Naive B cell (primary cell): ENCODE measurements around the gene PEAK3. TPM values are rescaled to one million over a fixed set of nuclear protein-coding genes. Genes with fewer than 3 reads are reported as not detected.

Source experiments
- ATAC-seq, 2 donors: fragments of 150-1000 bp; cut with Tn5 transposase; 2 replicates each; pipeline ENCODE4 v1.10.0; 2021; ENCODE audit warnings: low read depth in 2 of 2, mild to moderate bottlenecking in 2 of 2, moderate library complexity in 2 of 2
- DNase-seq: peaks from one replicate; pipeline ENCODE4 v3.0.0; 2022
- H3K27ac Mint-ChIP-seq, 6 donors: one replicate each; pipeline ENCODE4 v1.8.0; 2020 to 2022; ENCODE audit warnings: mild to moderate bottlenecking in 6 of 6, mixed read lengths in 6 of 6, moderate library complexity in 5 of 6, inconsistent platforms in 2 of 6
- H3K27me3 Mint-ChIP-seq, 3 donors: one replicate each; pipeline ENCODE4 v1.8.0; 2021 to 2022; ENCODE audit warnings: mixed read lengths in 3 of 3, mild to moderate bottlenecking in 1 of 3
- H3K36me3 Mint-ChIP-seq, 2 donors: one replicate each; pipeline ENCODE4 v1.8.0; 2020 to 2022; ENCODE audit warnings: mixed read lengths in 2 of 2, inconsistent platforms in 1 of 2, mild to moderate bottlenecking in 1 of 2
- H3K4me1 Mint-ChIP-seq, 3 donors: one replicate each; pipeline ENCODE4 v1.8.0; 2020 to 2022; ENCODE audit warnings: mixed read lengths in 3 of 3, inconsistent platforms in 1 of 3, mild to moderate bottlenecking in 1 of 3, moderate library complexity in 1 of 3
- H3K4me3 Mint-ChIP-seq, 8 donors: one replicate each; pipeline ENCODE4 v1.8.0; 2020 to 2022; ENCODE audit warnings: mild to moderate bottlenecking in 8 of 8, mixed read lengths in 8 of 8, moderate library complexity in 8 of 8, inconsistent platforms in 2 of 8
- H3K9me3 Mint-ChIP-seq, 7 donors: one replicate each; pipeline ENCODE4 v1.8.0; 2020 to 2022; ENCODE audit warnings: mixed read lengths in 7 of 7, mild to moderate bottlenecking in 5 of 7, inconsistent platforms in 2 of 7, moderate library complexity in 1 of 7
- polyA plus RNA-seq, 6 donors: library from polyadenylated mRNA; unstranded; fragments of 300-500 nt; fragmentation: Illumina TruSeq; gene quantifications; one replicate each; pipeline ENCODE4 v1.2.3, GENCODE V29; 2021; ENCODE audit warnings: low read depth in 6 of 6

Gene PEAK3
- polyA plus RNA-seq, 6 donors from 2014 or later: 0.30 to 1.0 (median 0.49) TPM; not detected in 1

GRCh38 chr19:2253106-2254063 is 28.6 kb downstream of the PEAK3 start:
- Mint-ChIP-seq H3K4me1 (peaks cover 18 to 39% (median 35%) of the 10 kb centered on the region in 3 donors), H3K27ac (peak overlapping the region in 2 of 6 donors; percentile 32 to 59), H3K4me3 (peak overlapping the region; percentile 79 to 89 (median 84)), H3K36me3 (no peaks in the 10 kb centered on the region), H3K27me3 (peaks cover 0 to 15% (median 0%) of the 10 kb centered on the region in 3 donors), H3K9me3 (no peaks in the 10 kb centered on the region)
- DNase-seq: peak; percentile 67
- ATAC-seq: peak; percentile 40 to 54

GRCh38 chr19:2252797-2253105 is 29.2 kb downstream of the PEAK3 start:
- ATAC-seq (peak; percentile 3 to 5), DNase-seq (no peak)
- peak overlapping the region; percentile 79 to 89 (median 84) for H3K4me3 Mint-ChIP-seq
- H3K27ac Mint-ChIP-seq: peak overlapping the region in 2 of 6 donors; percentile 59 to 89
- no peaks in the 10 kb centered on the region for H3K36me3 Mint-ChIP-seq
- H3K4me1 Mint-ChIP-seq: peaks cover 17 to 32% (median 30%) of the 10 kb centered on the region in 3 donors
- H3K27me3 Mint-ChIP-seq: peaks cover 0 to 15% (median 0%) of the 10 kb centered on the region in 3 donors
- no peaks in the 10 kb centered on the region for H3K9me3 Mint-ChIP-seq

- Mint-ChIP-seq H3K4me1 (peaks cover 17 to 30% (median 27%) of the 10 kb centered on the region in 3 donors), H3K4me3 (peak overlapping the region; percentile 79 to 89 (median 84)), H3K9me3 (no peaks in the 10 kb centered on the region), H3K27me3 (peaks cover 0 to 15% (median 0%) of the 10 kb centered on the region in 3 donors), H3K36me3 (no peaks in the 10 kb centered on the region), H3K27ac (peak overlapping the region in 2 of 6 donors; percentile 59 to 89)
- ATAC-seq (no peak), DNase-seq (no peak)
Observed at GRCh38 chr19:2252055-2252796, 29.7 kb downstream of the PEAK3 start.

- Mint-ChIP-seq H3K27ac (no peak overlapping the region), H3K27me3 (peaks cover 0 to 15% (median 0%) of the 10 kb centered on the region in 3 donors), H3K36me3 (no peaks in the 10 kb centered on the region), H3K9me3 (no peaks in the 10 kb centered on the region), H3K4me1 (peaks cover 14 to 30% (median 20%) of the 10 kb centered on the region in 3 donors), H3K4me3 (peak overlapping the region in 7 of 8 donors; percentile 53 to 88 (median 80))
- ATAC-seq (peak in 1 of 2 donors; percentile 10), DNase-seq (no peak)
Observed at GRCh38 chr19:2251106-2252054, 30.6 kb downstream of the PEAK3 start.

GRCh38 chr19:2250766-2251105 is 31.2 kb downstream of the PEAK3 start:
- peaks cover 14 to 24% (median 15%) of the 10 kb centered on the region in 3 donors for H3K4me1 Mint-ChIP-seq
- H3K27me3 Mint-ChIP-seq: peaks cover 0 to 15% (median 0%) of the 10 kb centered on the region in 3 donors
- no peak overlapping the region for H3K27ac Mint-ChIP-seq
- DNase-seq: no peak
- ATAC-seq: no peak
- peak overlapping the region in 2 of 8 donors; percentile 65 to 68 for H3K4me3 Mint-ChIP-seq
- peaks cover 0 to 3% of the 10 kb centered on the region in 2 donors for H3K36me3 Mint-ChIP-seq
- H3K9me3 Mint-ChIP-seq: no peaks in the 10 kb centered on the region

- DNase-seq: no peak
- H3K9me3 Mint-ChIP-seq: no peaks in the 10 kb centered on the region
Observed at GRCh38 chr19:2249880-2250765, 31.9 kb downstream of the PEAK3 start.

GRCh38 chr19:2249010-2249866 is 32.7 kb downstream of the PEAK3 start, which contains the start of gene AMH:
TSS of gene AMH (plus strand) at chr19:2249323. CDS start at chr19:2249333, 10 bp downstream.
- Mint-ChIP-seq H3K4me3 (peak within 1 kb of the TSS in 5 of 8 donors; percentile 24 to 71 (median 62)), H3K36me3 (peaks cover 0 to 7% of the 10 kb centered on the region in 2 donors)
- ATAC-seq: no peak

More at GRCh38 chr19:2249880-2250765, 31.9 kb downstream of the PEAK3 start:
- ATAC-seq: no peak
- H3K4me1 Mint-ChIP-seq: peaks cover 13 to 19% (median 15%) of the 10 kb centered on the region in 3 donors
- H3K27ac Mint-ChIP-seq: no peak overlapping the region
- peaks cover 0 to 7% of the 10 kb centered on the region in 2 donors for H3K36me3 Mint-ChIP-seq
- peaks cover 0 to 15% (median 0%) of the 10 kb centered on the region in 3 donors for H3K27me3 Mint-ChIP-seq
- H3K4me3 Mint-ChIP-seq: peak overlapping the region in 4 of 8 donors; percentile 24 to 71 (median 66)

GRCh38 chr19:2248136-2249009 is 33.6 kb downstream of the PEAK3 start:
- H3K27me3 Mint-ChIP-seq: peaks cover 0 to 15% (median 0%) of the 10 kb centered on the region in 3 donors
- H3K36me3 Mint-ChIP-seq: peaks cover 0 to 7% of the 10 kb centered on the region in 2 donors
- H3K27ac Mint-ChIP-seq: no peak overlapping the region
- ATAC-seq (no peak), DNase-seq (no peak)
- H3K4me1 Mint-ChIP-seq: peaks cover 7 to 11% (median 11%) of the 10 kb centered on the region in 3 donors
- H3K4me3 Mint-ChIP-seq: peak overlapping the region in 1 of 8 donors; percentile 49
- H3K9me3 Mint-ChIP-seq: no peaks in the 10 kb centered on the region

More at GRCh38 chr19:2249010-2249866, 32.7 kb downstream of the PEAK3 start, which contains the start of gene AMH:
- no peak for DNase-seq
- Mint-ChIP-seq H3K27me3 (peaks cover 0 to 15% (median 0%) of the 10 kb centered on the region in 3 donors), H3K27ac (no peak within 1 kb of the TSS), H3K4me1 (peaks cover 12 to 16% (median 15%) of the 10 kb centered on the region in 3 donors), H3K9me3 (no peaks in the 10 kb centered on the region)

GRCh38 chr19:2247433-2248101 is 34.4 kb downstream of the PEAK3 start:
- ATAC-seq (no peak), DNase-seq (no peak)
- no peak overlapping the region for H3K4me3 Mint-ChIP-seq
- H3K36me3 Mint-ChIP-seq: peaks cover 0 to 7% of the 10 kb centered on the region in 2 donors
- H3K9me3 Mint-ChIP-seq: no peaks in the 10 kb centered on the region
- H3K27ac Mint-ChIP-seq: no peak overlapping the region
- H3K4me1 Mint-ChIP-seq: peaks cover 5 to 10% (median 9%) of the 10 kb centered on the region in 3 donors
- H3K27me3 Mint-ChIP-seq: peaks cover 0 to 12% (median 0%) of the 10 kb centered on the region in 3 donors
